Loucy (cell line): Measurements from ENCODE around the gene DNAH14.

Source experiments
- H2AFZ ChIP-seq: fragments of 200-600 bp; sonication (generic); 2 replicates; pipeline ENCODE4 v1.6.0; 2016; ENCODE audit warnings: antibody characterized with exemption, mild to moderate bottlenecking, low read length, moderate library complexity
- H3F3A ChIP-seq: fragments of 200-600 bp; 2 replicates; pipeline ENCODE4 v1.6.0; 2016; ENCODE audit warnings: antibody characterized with exemption, low read depth, mild to moderate bottlenecking
- H3K27me3 ChIP-seq: fragments of 200-600 bp; sonication (generic); 2 replicates; pipeline ENCODE4 v1.6.1; 2014; ENCODE audit warnings: low read length, mild to moderate bottlenecking; ENCODE audit not compliant: insufficient read depth, poor library complexity, severe bottlenecking
- H3K36me3 ChIP-seq: fragments of 200-600 bp; sonication (generic); 2 replicates; pipeline ENCODE4 v1.6.1; 2016; ENCODE audit warnings: low read length; ENCODE audit not compliant: insufficient read depth
- H3K4me1 ChIP-seq: fragments of 200-600 bp; sonication (generic); 2 replicates; pipeline ENCODE4 v1.5.1; 2014; ENCODE audit warnings: low read length, mild to moderate bottlenecking; ENCODE audit not compliant: insufficient read depth, poor library complexity, severe bottlenecking
- H3K4me2 ChIP-seq: fragments of 200-600 bp; sonication (generic); 2 replicates; pipeline ENCODE4 v1.6.0; 2014; ENCODE audit warnings: antibody characterized with exemption, low read length, low read depth, mild to moderate bottlenecking; ENCODE audit not compliant: poor library complexity, severe bottlenecking
- H3K4me3 ChIP-seq: fragments of 200-600 bp; sonication (generic); 2 replicates; pipeline ENCODE4 v1.5.1; 2014; ENCODE audit warnings: low read length, mild to moderate bottlenecking, mixed read lengths; ENCODE audit not compliant: poor library complexity, severe bottlenecking
- H3K79me2 ChIP-seq: fragments of 200-600 bp; sonication (generic); 2 replicates; pipeline ENCODE4 v1.6.1; 2014; ENCODE audit warnings: low read length; ENCODE audit not compliant: insufficient read depth
- H3K9ac ChIP-seq: fragments of 200-600 bp; sonication (generic); 2 replicates; pipeline ENCODE4 v1.6.0; 2014; ENCODE audit warnings: mild to moderate bottlenecking, low read depth, low read length, moderate library complexity; ENCODE audit not compliant: poor library complexity, severe bottlenecking
- H3K9me2 ChIP-seq: fragments of 200-600 bp; sonication (generic); replicated peaks from 2 replicates; pipeline ENCODE4 v1.6.1; 2016; ENCODE audit warnings: low read depth, low read length, mixed read lengths
- H3K9me3 ChIP-seq: fragments of 200-600 bp; sonication (generic); 2 replicates; pipeline ENCODE4 v1.6.1; 2014; ENCODE audit warnings: mild to moderate bottlenecking, antibody characterized with exemption, low read length, low read depth; ENCODE audit not compliant: insufficient read depth
- H4K20me1 ChIP-seq: fragments of 200-600 bp; sonication (generic); 2 replicates; pipeline ENCODE4 v1.6.0; 2014; ENCODE audit warnings: antibody characterized with exemption, low read length, mild to moderate bottlenecking; ENCODE audit not compliant: insufficient read depth, poor library complexity, severe bottlenecking
- CTCF ChIP-seq: fragments of 200-600 bp; sonication (generic); conservative IDR thresholded peaks from 2 replicates; pipeline ENCODE4 v1.5.1; 2014; ENCODE audit warnings: mild to moderate bottlenecking, antibody characterized with exemption, low read length
- EZH2phosphoT487 ChIP-seq: fragments of 200-600 bp; IDR thresholded peaks from 2 replicates; pipeline ENCODE4 v1.6.1; 2018; ENCODE audit warnings: antibody characterized with exemption, mild to moderate bottlenecking, moderate library complexity, borderline replicate concordance

DNAH14 gene

GRCh38 chr1:225448146-225448805, 518.8 kb downstream of the DNAH14 start:
- H3K79me2 ChIP-seq, result no peaks in the 10 kb centered on the region
- no peak overlapping the region for H3K4me3 ChIP-seq
- peaks cover 2% of the 10 kb centered on the region; the same call in 1 of the 2 replicates for H3F3A ChIP-seq
- H4K20me1 ChIP-seq, result no peaks in the 10 kb centered on the region
- TF ChIP-seq EZH2phosphoT487 (no peak), CTCF (no peak)
- H3K9me2 ChIP-seq, result no peaks in the 10 kb centered on the region
- H3K9ac ChIP-seq, result no peak overlapping the region
- no peaks in the 10 kb centered on the region for H3K27me3 ChIP-seq
- no peak overlapping the region for H3K4me2 ChIP-seq
- H3K9me3 ChIP-seq, result no peaks in the 10 kb centered on the region
- H3K36me3 ChIP-seq, result no peaks in the 10 kb centered on the region
- peaks cover 48% of the 10 kb centered on the region for H3K4me1 ChIP-seq
- H2AFZ ChIP-seq, result no peak overlapping the region
